Stromal cell of bone marrow (primary cell): ENCODE measurements around the gene ENPP3.

ENCODE experiments used
- DNase-seq: peaks from one replicate; pipeline ENCODE4 v3.0.0-alpha.2; 2012; ENCODE audit warnings: low read depth

Gene ENPP3

GRCh38 chr6:131642987-131643611, 6.0 kb downstream of the ENPP3 start:
- DNase-seq, result no peak

DNA sequence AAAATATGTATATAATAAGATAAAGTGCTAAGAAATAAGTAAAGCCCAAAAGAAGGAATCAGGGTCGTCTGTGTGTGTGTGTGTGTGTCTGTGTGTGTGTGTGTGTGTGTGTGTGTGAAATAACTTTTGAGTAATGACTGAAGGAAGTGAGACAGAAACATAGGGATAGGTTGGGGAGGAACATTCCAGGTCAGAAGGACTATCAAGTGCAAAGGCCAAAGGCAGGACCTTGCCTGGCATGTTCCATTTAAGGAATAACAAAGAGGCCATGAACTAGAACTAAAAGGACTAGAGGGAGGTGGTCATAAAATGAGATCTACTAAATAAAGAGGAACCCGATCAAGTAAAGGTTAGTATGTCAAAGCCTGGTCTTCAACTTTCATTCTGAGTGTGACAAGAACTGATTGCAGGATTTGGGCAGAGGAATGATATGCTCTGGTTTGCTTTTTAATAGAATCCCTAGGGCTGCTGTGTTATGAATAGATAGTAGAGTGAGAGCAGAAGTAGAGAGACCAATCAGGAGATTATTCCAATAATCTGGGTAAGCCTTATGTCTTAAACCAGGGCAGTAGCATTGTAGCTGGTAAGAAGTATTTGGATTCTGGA, 6.9 kb downstream of the ENPP3 start:
- DNase-seq, result no peak

DNA sequence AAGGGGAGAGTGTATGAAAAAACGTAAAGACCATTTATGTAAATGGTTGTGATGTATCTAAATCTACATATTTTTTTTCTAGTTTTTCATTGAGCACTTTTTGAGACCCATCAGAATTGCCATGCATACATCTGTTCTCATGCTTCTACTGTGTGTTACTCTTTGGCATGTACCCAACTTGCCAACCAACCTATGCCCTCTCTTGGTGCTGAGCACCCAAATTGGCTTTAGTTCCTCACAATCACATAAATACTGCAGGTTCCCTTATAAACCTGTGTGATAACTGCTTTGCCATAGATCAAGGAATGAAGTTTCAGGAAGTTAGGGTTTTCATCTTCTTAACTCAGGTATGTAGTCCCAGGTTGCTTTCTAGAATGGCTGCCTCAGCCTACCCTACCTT, 7.8 kb downstream of the ENPP3 start:
- DNase-seq, result no peak

- no peak for DNase-seq
These were observed 8.7 kb downstream of the ENPP3 start for GRCh38 chr6:131645846-131646245.

DNA sequence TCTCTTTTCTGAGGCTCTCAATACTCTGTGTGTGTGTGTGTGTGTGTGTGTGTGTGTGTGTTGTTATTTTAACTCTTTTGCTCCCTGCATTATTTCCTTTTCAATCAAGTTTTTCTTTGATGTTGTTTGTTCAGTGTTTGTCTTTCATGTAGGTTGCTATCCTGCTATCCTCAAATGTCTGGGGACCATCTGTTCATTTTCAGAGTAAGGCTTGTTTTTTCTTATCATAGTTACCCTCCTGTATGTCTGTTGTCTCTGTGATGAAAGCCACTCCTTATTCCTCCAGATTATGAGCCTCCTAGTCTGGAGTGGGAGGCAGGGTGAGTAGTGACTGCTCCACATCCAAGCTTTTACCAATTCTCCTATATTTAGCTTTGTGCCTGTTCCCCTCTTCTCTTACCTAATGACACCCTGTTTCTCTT, 9.2 kb downstream of the ENPP3 start:
- no peak for DNase-seq

DNA sequence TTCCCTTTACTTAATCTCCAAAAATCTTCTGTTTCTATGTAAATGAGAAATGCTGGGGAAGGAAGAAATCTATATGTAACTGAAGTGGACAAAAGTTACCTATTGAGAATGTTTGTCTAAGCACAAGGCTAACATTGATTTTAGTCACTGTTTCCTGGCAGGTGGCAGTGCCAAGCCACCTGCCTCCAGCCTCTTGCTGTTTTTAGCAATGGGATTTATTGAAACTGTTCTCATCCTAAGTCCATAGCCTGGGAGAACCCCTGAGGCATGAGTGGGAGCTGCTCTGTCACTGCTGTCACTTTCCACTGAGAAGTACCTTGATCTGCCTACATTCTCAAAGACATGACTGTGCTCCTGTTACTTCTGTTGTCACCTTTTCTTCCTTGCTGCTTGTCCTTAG, 14.7 kb downstream of the ENPP3 start:
- DNase-seq, result no peak

DNA sequence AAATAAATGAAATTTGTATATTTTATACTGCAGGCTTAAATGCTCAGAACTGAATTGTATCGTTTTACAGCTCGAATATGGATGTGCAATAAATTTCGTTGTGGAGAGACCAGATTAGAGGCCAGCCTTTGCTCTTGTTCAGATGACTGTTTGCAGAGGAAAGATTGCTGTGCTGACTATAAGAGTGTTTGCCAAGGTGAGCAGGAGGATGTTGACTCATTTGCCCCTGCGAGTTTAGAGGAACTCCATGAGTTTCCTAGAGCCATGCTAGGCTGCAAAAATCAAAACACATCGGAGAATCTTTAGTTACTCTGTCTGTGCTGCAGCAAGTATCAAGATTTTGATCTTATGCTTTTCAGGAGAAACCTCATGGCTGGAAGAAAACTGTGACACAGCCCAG, 15.4 kb downstream of the ENPP3 start:
- DNase-seq, result no peak

DNA sequence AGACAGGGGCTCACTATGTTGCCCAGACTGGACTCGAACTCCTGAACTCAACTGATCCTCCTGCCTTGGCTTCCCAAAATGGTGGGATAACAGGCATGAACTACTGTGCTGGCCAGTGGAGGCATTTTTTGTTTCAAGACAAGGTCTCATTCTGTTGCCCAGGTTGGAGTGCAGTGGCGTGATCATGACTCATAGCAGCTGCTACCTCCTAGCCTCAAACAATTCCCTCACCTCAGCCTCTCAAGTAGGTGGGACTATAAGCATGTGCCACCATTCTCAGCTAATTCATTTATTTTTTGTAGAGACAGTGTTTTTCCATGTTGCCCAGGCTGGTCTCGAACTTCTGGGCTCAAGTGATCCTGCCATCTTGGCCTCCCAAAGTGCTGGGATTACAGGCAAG, 17.2 kb downstream of the ENPP3 start:
- DNase-seq, result no peak

DNA sequence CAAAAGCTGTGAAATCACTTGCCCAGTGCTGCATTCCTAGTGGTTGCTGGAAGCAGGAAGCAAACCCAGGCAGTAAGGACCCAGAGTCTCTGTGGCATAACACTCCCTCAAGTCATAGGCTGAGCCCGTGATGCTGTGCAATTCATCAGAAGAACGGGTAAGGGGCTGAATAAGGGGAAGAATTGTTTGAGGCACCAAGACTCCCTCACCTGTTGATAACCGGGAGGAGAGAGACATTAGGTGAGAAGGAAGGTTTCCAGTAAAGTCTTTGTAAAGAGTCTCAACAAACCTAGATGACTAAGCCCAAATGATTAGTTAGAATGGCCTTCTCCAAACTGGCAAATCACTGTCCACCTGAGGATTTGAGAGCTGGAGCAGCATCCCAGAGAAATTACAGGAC, 18.3 kb downstream of the ENPP3 start:
- DNase-seq, result no peak

GRCh38 chr6:131655951-131656350, 18.8 kb downstream of the ENPP3 start:
- DNase-seq, result no peak

- no peak for DNase-seq
These were observed 19.6 kb downstream of the ENPP3 start for GRCh38 chr6:131656667-131657066.

DNA sequence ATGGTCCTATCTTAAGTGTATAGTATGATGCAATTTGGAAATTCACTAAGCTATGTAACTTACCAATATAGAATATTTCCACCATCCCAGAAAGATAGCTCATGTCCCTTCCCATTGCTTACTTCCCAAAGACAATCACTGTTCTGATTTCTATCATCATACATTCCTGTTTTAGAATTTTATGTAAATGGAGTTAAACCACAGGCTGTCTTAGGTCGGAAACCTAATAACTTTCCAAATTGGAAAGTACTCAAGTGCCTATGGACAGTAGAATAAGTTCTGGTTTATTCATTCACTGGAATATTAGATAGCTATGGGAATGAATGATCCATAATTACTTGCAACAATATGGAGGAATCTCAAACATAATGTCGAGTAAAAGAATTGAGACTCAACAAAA, 20.1 kb downstream of the ENPP3 start:
- DNase-seq, result no peak

GRCh38 chr6:131657630-131658111, 20.6 kb downstream of the ENPP3 start:
- DNase-seq, result peak; percentile 16

- DNase-seq, result no peak
These were observed 21.2 kb downstream of the ENPP3 start for GRCh38 chr6:131658287-131658686.

DNA sequence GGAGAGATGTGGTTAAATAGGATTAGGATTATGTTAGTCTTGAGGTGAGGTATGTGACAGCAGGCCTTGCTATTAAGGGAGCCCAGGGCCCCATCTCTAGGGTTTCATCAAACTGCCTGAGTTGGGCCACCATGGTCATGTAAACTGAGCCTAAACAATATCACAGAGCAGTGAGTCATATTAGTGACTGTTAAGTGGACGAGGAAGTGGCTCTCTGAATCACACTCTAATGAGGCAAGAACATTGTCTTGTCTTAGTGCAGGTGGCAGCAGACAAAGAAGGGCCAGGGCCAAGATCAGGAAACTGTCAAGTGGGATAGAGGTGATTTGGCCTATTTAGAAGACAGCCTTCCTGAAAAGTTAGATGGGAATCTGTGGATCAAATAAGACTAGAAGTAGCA, 23.1 kb downstream of the ENPP3 start:
- no peak for DNase-seq

GRCh38 chr6:131663578-131664165, 26.6 kb downstream of the ENPP3 start:
- no peak for DNase-seq

DNA sequence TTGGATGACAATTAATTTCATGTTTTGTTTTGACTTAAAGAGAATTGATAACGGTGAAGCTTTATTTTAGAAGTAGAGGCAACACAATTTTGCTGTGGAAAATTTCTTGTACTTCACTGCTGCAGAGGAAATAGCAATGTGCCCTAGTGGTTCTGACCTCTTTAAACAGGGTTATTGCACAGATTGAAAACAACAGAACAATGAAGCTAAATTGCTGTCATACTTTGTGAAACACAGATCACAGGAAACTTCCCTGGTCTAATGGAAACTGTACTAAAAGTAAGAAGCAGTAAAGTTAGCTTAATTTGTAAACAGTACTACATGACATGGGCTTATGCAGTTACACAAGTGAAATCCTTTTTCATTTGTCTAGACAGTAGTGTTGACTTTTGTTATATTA, 32.8 kb downstream of the ENPP3 start:
- DNase-seq, result no peak

DNA sequence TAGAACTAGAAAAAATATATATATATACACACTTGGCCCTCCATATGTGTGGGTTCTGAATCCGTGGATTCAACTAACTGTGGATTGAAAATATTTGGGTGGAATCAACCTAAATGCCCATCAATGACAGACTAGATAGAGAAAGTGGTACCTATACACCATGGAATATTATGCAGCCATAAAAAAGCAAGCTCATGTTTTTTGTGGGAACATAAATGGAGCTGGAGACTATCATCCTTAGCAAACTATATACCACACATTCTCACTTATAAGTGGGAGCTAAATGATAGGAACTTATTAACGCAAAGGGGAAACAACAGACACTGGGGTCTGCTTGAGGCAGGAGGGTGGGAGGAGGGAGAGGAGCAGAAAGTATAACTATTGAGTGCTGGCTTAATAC, 36.1 kb downstream of the ENPP3 start:
- DNase-seq, result no peak

GRCh38 chr6:131678442-131678841, 41.3 kb downstream of the ENPP3 start:
- no peak for DNase-seq

DNA sequence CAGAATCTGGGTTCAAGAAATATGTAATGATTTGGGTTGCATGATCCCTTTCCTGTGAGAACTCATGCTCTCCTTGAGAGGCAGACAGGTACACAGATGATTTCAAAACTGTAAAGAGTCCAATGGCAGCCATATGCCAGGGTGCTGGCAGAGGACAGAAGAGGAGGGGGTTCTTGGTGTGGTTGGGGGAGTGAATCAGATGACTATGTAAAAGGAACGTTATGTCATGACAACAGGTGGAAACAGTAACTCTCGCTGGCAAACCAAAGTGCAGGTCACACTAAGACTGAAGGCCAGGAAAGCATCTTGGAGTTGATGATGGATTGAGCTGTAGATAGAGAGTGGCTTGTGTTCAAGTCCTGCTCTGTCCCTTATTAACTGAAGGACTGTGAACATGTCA, 43.8 kb downstream of the ENPP3 start:
- no peak for DNase-seq

GRCh38 chr6:131681585-131681984, 44.5 kb downstream of the ENPP3 start:
- DNase-seq, result no peak

GRCh38 chr6:131682442-131682841, 45.3 kb downstream of the ENPP3 start:
- no peak for DNase-seq

DNA sequence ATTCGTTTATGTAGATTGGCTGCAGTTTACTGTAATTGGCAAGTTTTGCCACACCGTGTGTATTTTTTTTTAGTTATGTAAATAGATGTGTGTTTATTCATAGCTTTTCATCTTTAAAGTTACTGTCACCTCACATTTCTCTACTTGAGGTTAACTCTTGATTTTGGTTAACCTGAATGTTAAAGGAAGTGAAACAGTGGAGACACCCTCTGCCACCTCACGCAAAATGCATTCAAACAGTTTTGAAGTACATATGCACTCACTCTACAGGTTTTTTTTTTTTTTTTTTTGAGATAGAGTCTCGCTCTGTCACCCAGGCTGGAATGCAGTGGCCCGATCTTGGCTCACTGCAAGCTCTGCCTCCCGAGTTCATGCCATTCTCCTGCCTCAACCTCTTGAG, 46.4 kb downstream of the ENPP3 start:
- no peak for DNase-seq

GRCh38 chr6:131685266-131685780, 48.2 kb downstream of the ENPP3 start:
- DNase-seq, result no peak
